HepG2 (cell line): Measurements from ENCODE around the gene SIK3. TPM values are rescaled to one million over a fixed set of nuclear protein-coding genes. Genes with fewer than 3 reads are reported as not detected.

Source experiments
- CEBPB ChIP-seq: IDR thresholded peaks from 2 replicates; pipeline ENCODE4 v1.6.1; 2011; ENCODE audit warnings: low read depth, low read length, improper control_type of control experiment, borderline replicate concordance
- DNMT1 ChIP-seq: sonication (generic); formaldehyde crosslinking; IDR thresholded peaks from 2 replicates; pipeline ENCODE4 v1.5.1; 2020; ENCODE audit warnings: mild to moderate bottlenecking, missing genetic modification reagents
- GTF3A ChIP-seq: sonication (generic); formaldehyde crosslinking; conservative IDR thresholded peaks from 2 replicates; pipeline ENCODE4 v1.4.0; 2020; ENCODE audit warnings: mild to moderate bottlenecking, missing genetic modification reagents
- HDAC2 ChIP-seq: sonication (generic); formaldehyde crosslinking; IDR thresholded peaks from 2 replicates; pipeline ENCODE4 v1.4.0; 2020; ENCODE audit warnings: missing genetic modification reagents
- HOXA9 ChIP-seq: sonication (generic); formaldehyde crosslinking; IDR thresholded peaks from 2 replicates; pipeline ENCODE4 v1.8.1; 2022; ENCODE audit warnings: missing genetic modification reagents, mild to moderate bottlenecking, moderate library complexity, borderline replicate concordance
- JUNB ChIP-seq: sonication (generic); formaldehyde crosslinking; IDR thresholded peaks from 2 replicates; pipeline ENCODE4 v1.8.0; 2022; ENCODE audit warnings: missing genetic modification reagents, mild to moderate bottlenecking, borderline replicate concordance
- KLF6 ChIP-seq: IDR thresholded peaks from 2 replicates; pipeline ENCODE4 v1.8.0; 2016; ENCODE audit warnings: missing biosample characterization, missing genetic modification reagents
- RELA ChIP-seq: sonication (generic); formaldehyde crosslinking; IDR thresholded peaks from 2 replicates; pipeline ENCODE4 v1.4.0; 2020; ENCODE audit warnings: missing genetic modification reagents
- TBP ChIP-seq: sonication (generic); formaldehyde crosslinking; IDR thresholded peaks from 2 replicates; pipeline ENCODE4 v1.5.0; 2020; ENCODE audit warnings: missing genetic modification reagents
- ZNF33B ChIP-seq: sonication (generic); formaldehyde crosslinking; IDR thresholded peaks from 2 replicates; pipeline ENCODE4 v1.5.1; 2020; ENCODE audit warnings: mild to moderate bottlenecking, missing genetic modification reagents
- ZNF343 ChIP-seq: sonication (generic); formaldehyde crosslinking; IDR thresholded peaks from 2 replicates; pipeline ENCODE4 v1.4.0; 2020; ENCODE audit warnings: mild to moderate bottlenecking, missing genetic modification reagents
- ZNF431 ChIP-seq: sonication (generic); formaldehyde crosslinking; IDR thresholded peaks from 2 replicates; pipeline ENCODE4 v1.9.0; 2022; ENCODE audit warnings: missing genetic modification reagents, low read depth, mild to moderate bottlenecking, borderline replicate concordance
- ZNF549 ChIP-seq: sonication (generic); formaldehyde crosslinking; IDR thresholded peaks from 2 replicates; pipeline ENCODE4 v1.5.0; 2020; ENCODE audit warnings: missing genetic modification reagents
- ZNF720 ChIP-seq: sonication (generic); formaldehyde crosslinking; IDR thresholded peaks from 2 replicates; pipeline ENCODE4 v1.4.0; 2020; ENCODE audit warnings: missing genetic modification reagents
- polyA plus RNA-seq, 8 experiments: library from polyadenylated mRNA; depleted of rRNA in 3 of 8; stranded (reverse) in 7 of 8; unstranded in 1 of 8; fragments of >200 nt; fragmentation: Illumina TruSeq in 4 of 8; extraction: Trizol in 4 of 8; gene quantifications; 2 replicates each; pipeline versions ENCODE4 v1.2.1 to v1.2.3, GENCODE V29; 2011 to 2016; ENCODE audit warnings: low read depth in 4 of 8, missing spikeins in 1 of 8, mixed read lengths in 1 of 8; ENCODE audit not compliant: insufficient read depth in 1 of 8
- total RNA-seq, 5 experiments: library from RNA; depleted of rRNA; stranded (reverse); fragments of >200 nt; fragmentation: Illumina TruSeq; extraction: Trizol; gene quantifications; 2 replicates each; pipeline ENCODE4 v1.2.3, GENCODE V29; 2016; ENCODE audit warnings: low read depth in 1 of 5
- TF ChIP-seq, protein P1 (sequence below), 2 experiments: fragments of 450-650 bp in 1 of 2; sonication (generic) in 1 of 2; formaldehyde crosslinking in 1 of 2; IDR thresholded peaks; 2 replicates each; pipeline versions ENCODE4 v1.6.1 to v1.8.0; 2016 to 2022; ENCODE audit warnings: antibody characterized with exemption in 1 of 2, mild to moderate bottlenecking in 1 of 2, missing genetic modification reagents in 1 of 2
- TF ChIP-seq, protein P2 (sequence below), 2 experiments: sonication (generic) in 1 of 2; formaldehyde crosslinking in 1 of 2; IDR thresholded peaks; 2 replicates each; pipeline versions ENCODE4 v1.5.1 to v1.6.1; 2011 to 2020; ENCODE audit warnings: borderline replicate concordance in 1 of 2, low read depth in 1 of 2, low read length in 1 of 2, mild to moderate bottlenecking in 1 of 2, missing genetic modification reagents in 1 of 2, moderate library complexity in 1 of 2
- TF ChIP-seq, protein P3 (sequence below): IDR thresholded peaks from 2 replicates; pipeline ENCODE4 v1.6.1; 2016; ENCODE audit warnings: missing biosample characterization, missing genetic modification reagents, low read depth

SIK3 gene
- total and polyA plus RNA-seq, 2 of the 13 experiments (the other 11 are each of a cell fraction or from before 2014, with no cell fraction given), result 5.7 to 9.8 TPM

DNA sequence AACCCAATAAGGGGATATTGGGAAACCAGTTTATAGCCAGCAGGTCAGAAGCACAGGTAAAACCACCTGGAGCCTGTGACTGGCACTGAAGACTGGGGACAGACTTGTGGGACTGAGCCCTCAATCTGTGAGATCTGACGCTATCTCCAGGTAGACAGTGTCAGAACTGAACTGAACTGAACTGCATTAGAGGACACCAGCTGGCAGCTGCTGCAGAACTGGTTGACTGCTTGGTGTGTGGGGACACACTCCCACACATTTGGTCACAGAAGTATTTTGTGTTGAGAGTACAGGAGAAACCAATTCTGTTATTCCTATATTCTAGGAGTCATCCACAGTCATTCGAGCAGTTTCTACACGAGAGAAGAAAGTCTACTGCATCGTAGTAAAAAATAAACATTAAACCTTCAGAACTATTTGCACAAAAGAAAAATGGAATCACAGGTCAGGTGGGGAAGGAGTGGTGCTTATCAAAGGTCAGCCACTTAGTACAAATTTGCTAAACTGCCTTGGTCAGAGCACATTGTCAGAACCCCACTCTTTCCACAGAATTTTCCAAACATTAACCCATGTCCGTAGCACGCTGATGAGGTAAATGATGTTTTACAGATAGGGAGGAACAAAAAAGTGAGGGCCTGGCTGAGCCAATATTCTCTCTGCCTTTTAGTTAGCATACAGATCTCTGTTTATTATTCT is 77.2 kb downstream of the SIK3 start (continued):
- TF ChIP-seq, protein P1, sequence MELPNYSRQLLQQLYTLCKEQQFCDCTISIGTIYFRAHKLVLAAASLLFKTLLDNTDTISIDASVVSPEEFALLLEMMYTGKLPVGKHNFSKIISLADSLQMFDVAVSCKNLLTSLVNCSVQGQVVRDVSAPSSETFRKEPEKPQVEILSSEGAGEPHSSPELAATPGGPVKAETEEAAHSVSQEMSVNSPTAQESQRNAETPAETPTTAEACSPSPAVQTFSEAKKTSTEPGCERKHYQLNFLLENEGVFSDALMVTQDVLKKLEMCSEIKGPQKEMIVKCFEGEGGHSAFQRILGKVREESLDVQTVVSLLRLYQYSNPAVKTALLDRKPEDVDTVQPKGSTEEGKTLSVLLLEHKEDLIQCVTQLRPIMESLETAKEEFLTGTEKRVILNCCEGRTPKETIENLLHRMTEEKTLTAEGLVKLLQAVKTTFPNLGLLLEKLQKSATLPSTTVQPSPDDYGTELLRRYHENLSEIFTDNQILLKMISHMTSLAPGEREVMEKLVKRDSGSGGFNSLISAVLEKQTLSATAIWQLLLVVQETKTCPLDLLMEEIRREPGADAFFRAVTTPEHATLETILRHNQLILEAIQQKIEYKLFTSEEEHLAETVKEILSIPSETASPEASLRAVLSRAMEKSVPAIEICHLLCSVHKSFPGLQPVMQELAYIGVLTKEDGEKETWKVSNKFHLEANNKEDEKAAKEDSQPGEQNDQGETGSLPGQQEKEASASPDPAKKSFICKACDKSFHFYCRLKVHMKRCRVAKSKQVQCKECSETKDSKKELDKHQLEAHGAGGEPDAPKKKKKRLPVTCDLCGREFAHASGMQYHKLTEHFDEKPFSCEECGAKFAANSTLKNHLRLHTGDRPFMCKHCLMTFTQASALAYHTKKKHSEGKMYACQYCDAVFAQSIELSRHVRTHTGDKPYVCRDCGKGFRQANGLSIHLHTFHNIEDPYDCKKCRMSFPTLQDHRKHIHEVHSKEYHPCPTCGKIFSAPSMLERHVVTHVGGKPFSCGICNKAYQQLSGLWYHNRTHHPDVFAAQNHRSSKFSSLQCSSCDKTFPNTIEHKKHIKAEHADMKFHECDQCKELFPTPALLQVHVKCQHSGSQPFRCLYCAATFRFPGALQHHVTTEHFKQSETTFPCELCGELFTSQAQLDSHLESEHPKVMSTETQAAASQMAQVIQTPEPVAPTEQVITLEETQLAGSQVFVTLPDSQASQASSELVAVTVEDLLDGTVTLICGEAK (IDR thresholded peaks at IDR 0.05), result no peak
- TF ChIP-seq, protein P1 (CRISPR knock-in tag; IDR thresholded peaks at IDR 0.05), result no peak
- TF ChIP-seq RELA (CRISPR knock-in tag) (no peak), ZNF549 (CRISPR knock-in tag) (no peak), JUNB (CRISPR knock-in tag) (no peak), ZNF431 (no peak), ZNF33B (CRISPR knock-in tag) (no peak), KLF6 (0 out of 2 replicates have a peak, but pooled peaks have one; percentile 42), GTF3A (no peak), TBP (no peak), DNMT1 (no peak), HOXA9 (CRISPR knock-in tag) (no peak), CEBPB (no peak), ZNF720 (CRISPR knock-in tag) (no peak), HDAC2 (CRISPR knock-in tag) (peak; percentile 91), ZNF343 (no peak)
- TF ChIP-seq, protein P2, sequence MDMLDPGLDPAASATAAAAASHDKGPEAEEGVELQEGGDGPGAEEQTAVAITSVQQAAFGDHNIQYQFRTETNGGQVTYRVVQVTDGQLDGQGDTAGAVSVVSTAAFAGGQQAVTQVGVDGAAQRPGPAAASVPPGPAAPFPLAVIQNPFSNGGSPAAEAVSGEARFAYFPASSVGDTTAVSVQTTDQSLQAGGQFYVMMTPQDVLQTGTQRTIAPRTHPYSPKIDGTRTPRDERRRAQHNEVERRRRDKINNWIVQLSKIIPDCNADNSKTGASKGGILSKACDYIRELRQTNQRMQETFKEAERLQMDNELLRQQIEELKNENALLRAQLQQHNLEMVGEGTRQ (IDR thresholded peaks at IDR 0.05; ENCODE audit: low read depth, low read length), result no peak
- TF ChIP-seq, protein P2 (CRISPR knock-in tag; IDR thresholded peaks at IDR 0.05; ENCODE audit: borderline replicate concordance), result no peak
- TF ChIP-seq, protein P3, sequence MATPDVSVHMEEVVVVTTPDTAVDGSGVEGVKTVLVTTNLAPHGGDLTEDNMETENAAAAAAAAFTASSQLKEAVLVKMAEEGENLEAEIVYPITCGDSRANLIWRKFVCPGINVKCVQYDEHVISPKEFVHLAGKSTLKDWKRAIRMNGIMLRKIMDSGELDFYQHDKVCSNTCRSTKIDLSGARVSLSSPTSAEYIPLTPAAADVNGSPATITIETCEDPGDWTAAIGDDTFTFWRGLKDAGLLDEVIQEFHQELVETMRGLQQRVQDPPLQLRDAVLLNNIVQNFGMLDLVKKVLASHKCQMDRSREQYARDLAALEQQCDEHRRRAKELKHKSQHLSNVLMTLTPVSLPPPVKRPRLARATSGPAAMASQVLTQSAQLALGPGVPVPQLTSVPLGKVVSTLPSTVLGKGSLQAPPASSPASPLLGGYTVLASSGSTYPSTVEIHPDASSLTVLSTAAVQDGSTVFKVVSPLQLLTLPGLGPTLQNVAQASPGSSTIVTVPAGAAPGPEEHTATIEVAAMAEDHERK (CRISPR knock-in tag), result no peak
